Measurements from ENCODE around the gene WWOX.

DNA sequence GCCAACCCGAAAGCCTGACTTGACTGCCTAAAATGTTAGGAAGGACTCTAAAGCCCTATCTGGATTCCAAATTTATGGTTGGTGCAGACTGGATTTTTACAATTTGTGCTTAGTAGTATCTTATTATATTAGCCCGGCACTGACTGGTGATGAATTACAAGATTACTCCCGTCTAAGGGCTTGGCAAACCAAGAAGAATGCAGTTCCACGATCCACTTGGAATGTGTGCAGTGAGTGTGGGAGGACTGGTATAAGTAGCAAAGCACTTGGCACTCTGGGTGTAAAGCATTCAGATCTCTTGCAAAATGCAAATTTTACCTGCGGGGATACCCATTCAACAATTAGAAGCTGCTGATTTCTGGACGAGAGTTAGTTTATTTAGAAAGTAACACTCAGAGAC is 961.7 kb downstream of the WWOX start:
- TF ChIP-seq POLR2A (IDR thresholded peaks at IDR 0.05; ENCODE audit: control extremely low read depth in 1 of 2, low read depth in 2 of 2, low read length in 2 of 2) = no peak
- no peak for TF ChIP-seq JUN (IDR thresholded peaks at IDR 0.05; ENCODE audit: low read depth, low read length)
- TF ChIP-seq, protein P1, sequence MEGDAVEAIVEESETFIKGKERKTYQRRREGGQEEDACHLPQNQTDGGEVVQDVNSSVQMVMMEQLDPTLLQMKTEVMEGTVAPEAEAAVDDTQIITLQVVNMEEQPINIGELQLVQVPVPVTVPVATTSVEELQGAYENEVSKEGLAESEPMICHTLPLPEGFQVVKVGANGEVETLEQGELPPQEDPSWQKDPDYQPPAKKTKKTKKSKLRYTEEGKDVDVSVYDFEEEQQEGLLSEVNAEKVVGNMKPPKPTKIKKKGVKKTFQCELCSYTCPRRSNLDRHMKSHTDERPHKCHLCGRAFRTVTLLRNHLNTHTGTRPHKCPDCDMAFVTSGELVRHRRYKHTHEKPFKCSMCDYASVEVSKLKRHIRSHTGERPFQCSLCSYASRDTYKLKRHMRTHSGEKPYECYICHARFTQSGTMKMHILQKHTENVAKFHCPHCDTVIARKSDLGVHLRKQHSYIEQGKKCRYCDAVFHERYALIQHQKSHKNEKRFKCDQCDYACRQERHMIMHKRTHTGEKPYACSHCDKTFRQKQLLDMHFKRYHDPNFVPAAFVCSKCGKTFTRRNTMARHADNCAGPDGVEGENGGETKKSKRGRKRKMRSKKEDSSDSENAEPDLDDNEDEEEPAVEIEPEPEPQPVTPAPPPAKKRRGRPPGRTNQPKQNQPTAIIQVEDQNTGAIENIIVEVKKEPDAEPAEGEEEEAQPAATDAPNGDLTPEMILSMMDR (IDR thresholded peaks at IDR 0.05; ENCODE audit: control extremely low read depth in 1 of 3, insufficient read depth in 1 of 3, low read depth in 1 of 3, low read length in 3 of 3) = no peak
- TF ChIP-seq, protein P2, sequence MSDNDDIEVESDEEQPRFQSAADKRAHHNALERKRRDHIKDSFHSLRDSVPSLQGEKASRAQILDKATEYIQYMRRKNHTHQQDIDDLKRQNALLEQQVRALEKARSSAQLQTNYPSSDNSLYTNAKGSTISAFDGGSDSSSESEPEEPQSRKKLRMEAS (IDR thresholded peaks at IDR 0.05) = no peak
- no peak for TF ChIP-seq EZH2 (IDR thresholded peaks at IDR 0.05; ENCODE audit: low read depth, low read length, severe bottlenecking)
- TF ChIP-seq EGR1 (IDR thresholded peaks at IDR 0.05; ENCODE audit: borderline replicate concordance, low read depth, low read length) = no peak

Data from H1 (cell line).